Measurements from ENCODE around the gene ENOSF1. TPM values are rescaled to one million over a fixed set of nuclear protein-coding genes. Genes with fewer than 3 reads are reported as not detected.

Gene ENOSF1
- total RNA-seq, 4 donors from 2014 or later, result 36.2 to 42.4 (median 38.6) TPM

- TF ChIP-seq POLR2A (IDR thresholded peaks at IDR 0.05) (no peak), CTCF (IDR thresholded peaks at IDR 0.05) (no peak)
- intact Hi-C loops (cut with DNase I; ENCODE audit: low total_unique reads), result no loop called here
- WGBS, 2 donors, result 85 to 95% methylated on average over 11 of the region's 11 CpGs
- DNase-seq (ENCODE audit: low spot score in 2 of 2), result peak in 1 of 2 donors; percentile 76
- H3K4me3 ChIP-seq (ENCODE audit: low read depth, poor library complexity, severe bottlenecking), result no peak overlapping the region
Measured at GRCh38 chr18:670522-670921, 41.9 kb downstream of the ENOSF1 start.

- peak in 1 of 2 donors; percentile 32 for DNase-seq (ENCODE audit: low spot score in 2 of 2)
- WGBS, 2 donors, result 94 to 99% methylated on average over 8 of the region's 8 CpGs
- intact Hi-C loops (cut with DNase I; ENCODE audit: low total_unique reads), result no loop called here
- H3K4me3 ChIP-seq (ENCODE audit: low read depth, poor library complexity, severe bottlenecking), result no peak overlapping the region
- no peak for TF ChIP-seq POLR2A (IDR thresholded peaks at IDR 0.05)
- no peak for TF ChIP-seq CTCF (IDR thresholded peaks at IDR 0.05)
Measured at GRCh38 chr18:669077-669476, 43.4 kb downstream of the ENOSF1 start.

- intact Hi-C loops (cut with DNase I; ENCODE audit: low total_unique reads), result no loop called here
- H3K4me3 ChIP-seq (ENCODE audit: low read depth, poor library complexity, severe bottlenecking), result no peak overlapping the region
- no peak for DNase-seq (ENCODE audit: low spot score in 2 of 2)
- no peak for TF ChIP-seq CTCF (IDR thresholded peaks at IDR 0.05)
- no peak for TF ChIP-seq POLR2A (IDR thresholded peaks at IDR 0.05)
- WGBS, 2 donors, result 56 to 68% methylated on average over 1 of the region's 1 CpG
Measured at GRCh38 chr18:668260-668659, 44.2 kb downstream of the ENOSF1 start.

GRCh38 chr18:666628-667027, 45.8 kb downstream of the ENOSF1 start:
- WGBS, 2 donors, result 97 to 99% methylated on average over 3 of the region's 3 CpGs
- intact Hi-C loops (cut with DNase I; ENCODE audit: low total_unique reads), result no loop called here
- no peak overlapping the region for H3K4me3 ChIP-seq (ENCODE audit: low read depth, poor library complexity, severe bottlenecking)
- TF ChIP-seq CTCF (IDR thresholded peaks at IDR 0.05), result no peak
- TF ChIP-seq POLR2A (IDR thresholded peaks at IDR 0.05), result no peak
- DNase-seq (ENCODE audit: low spot score in 2 of 2), result no peak

- intact Hi-C loops (cut with DNase I; ENCODE audit: low total_unique reads), result no loop called here
- 92 to 95% methylated on average over 8 of the region's 8 CpGs for WGBS, 2 donors
- no peak for DNase-seq (ENCODE audit: low spot score in 2 of 2)
Measured at GRCh38 chr18:666177-666576, 46.3 kb downstream of the ENOSF1 start.

More at GRCh38 chr18:666177-666576, 46.3 kb downstream of the ENOSF1 start:
- TF ChIP-seq CTCF (IDR thresholded peaks at IDR 0.05) (no peak), POLR2A (IDR thresholded peaks at IDR 0.05) (no peak)
- no peak overlapping the region for H3K4me3 ChIP-seq (ENCODE audit: low read depth, poor library complexity, severe bottlenecking)
